Heart left ventricle (tissue), 16 donors: ENCODE results near the gene SCP2. TPM values are rescaled to one million over a fixed set of nuclear protein-coding genes. Genes with fewer than 3 reads are reported as not detected.
A peak's percentile ranks its signal among the peaks of the same experiment; 100 is the strongest.

Experiments used
- ATAC-seq, 4 donors: fragments of 200-7000 bp; cut with Tn5 transposase; one replicate each; pipeline ENCODE4 v1.9.1; 2020 to 2022; ENCODE audit warnings: moderate library complexity in 4 of 4, mild to moderate bottlenecking in 3 of 4, moderate number of reproducible peaks in 1 of 4
- DNase-seq, 5 donors: peaks; one replicate each; pipeline ENCODE4 v3.0.0-alpha.2; 2020
- H3K27ac ChIP-seq, 12 donors: fragments of 200-600 bp; sonication (generic) in 4 of 12; one replicate each; pipeline versions ENCODE4 v1.5.0 to v1.8.0; 2016 to 2022; ENCODE audit warnings: mild to moderate bottlenecking in 2 of 12
- H3K27me3 ChIP-seq, 9 donors: fragments of 200-600 bp; sonication (generic) in 2 of 9; one replicate each; pipeline versions ENCODE4 v1.5.1 to v1.8.0; 2016 to 2022; ENCODE audit warnings: mild to moderate bottlenecking in 3 of 9
- H3K36me3 ChIP-seq, 9 donors: fragments of 200-600 bp; sonication (generic) in 2 of 9; one replicate each; pipeline versions ENCODE4 v1.5.0 to v1.8.0; 2018 to 2022; ENCODE audit warnings: mild to moderate bottlenecking in 2 of 9
- H3K4me1 ChIP-seq, 12 donors: fragments of 200-600 bp; sonication (generic) in 4 of 12; one replicate each; pipeline versions ENCODE4 v1.5.0 to v1.8.0; 2016 to 2022; ENCODE audit warnings: mild to moderate bottlenecking in 3 of 12
- H3K4me3 ChIP-seq, 12 donors: fragments of 200-600 bp; sonication (generic) in 4 of 12; one replicate each; pipeline versions ENCODE4 v1.5.0 to v1.8.0; 2017 to 2022; ENCODE audit warnings: mild to moderate bottlenecking in 9 of 12, moderate library complexity in 4 of 12
- H3K9me3 ChIP-seq, 12 donors: fragments of 200-600 bp; sonication (generic) in 4 of 12; one replicate each; pipeline versions ENCODE4 v1.5.0 to v1.8.0; 2016 to 2022; ENCODE audit warnings: mild to moderate bottlenecking in 1 of 12
- POLR2A ChIP-seq, 2 donors: fragments of 450-650 bp; IDR thresholded peaks; one replicate each; pipeline ENCODE4 v1.6.1; 2017; ENCODE audit warnings: antibody characterized with exemption in 2 of 2, mild to moderate bottlenecking in 2 of 2, moderate library complexity in 2 of 2
- WGBS, 4 donors: extraction: QIAGEN DNeasy Blood & Tissue Kit in 2 of 4; methylation state at CpG; one replicate each; pipeline versions ENCODE4 v1.1.5 to v1.1.7; 2013 to 2018; 5-methylcytosine and 5-hydroxymethylcytosine counted together
- intact Hi-C, 10 donors: fragments of 100-400 bp; cut with DNase I; formaldehyde crosslinking; loops; one replicate each; pipeline versions ENCODE4 v1.11.1 to v1.14.2; 2022
- polyA plus RNA-seq, 2 donors: library from polyadenylated mRNA; stranded (reverse); fragments of 200-250 nt; gene quantifications; one replicate each; pipeline ENCODE4 v1.2.3, GENCODE V29; 2013
- total RNA-seq, 9 donors: library from RNA; depleted of rRNA in 2 of 9; stranded (reverse); fragments of >200 nt in 2 of 9; fragmentation: NEBNext Ultra II Directional in 3 of 9; extraction: Animal tissue kit (Norgen Biotek cat#: 25700) in 3 of 9; gene quantifications; one replicate each; pipeline versions ENCODE4 v1.1.0 to v1.2.4, GENCODE V29; 2016 to 2023
- TF ChIP-seq, protein P1 (sequence below), 12 donors: fragments of 200-600 bp; sonication (generic) in 4 of 12; IDR thresholded peaks; one replicate each; pipeline versions ENCODE4 v1.5.0 to v1.8.0; 2018 to 2022; ENCODE audit warnings: antibody characterized with exemption in 12 of 12, mild to moderate bottlenecking in 5 of 12
- donor health status: ischemic (EF 13 %, LVEDD 7.1; RV severe dilation, severe dysfunction).
- donor health status: healthy with polysubstance abuse.
- donor health status: DM: no; HTN: yes; CAD: no.
- donor health status: DM: no; HTN: no; CAD: no.
- donor health status: ischemic (EF 25% LVEDD 6.9; RV normal size, moderate dysfunction).
- donor health status: ischemic (EF 25% LVEDD 5.7; RV mildly dilated, moderate dysfunction).
- donor health status: healthy.
- donor health status: DM: yes; HTN: yes; CAD: no.
- donor health status: ischemic (EF 35%, LVEDD 5.7; RV mildly dilated, moderate dysfunction).
- donor health status: nonischemic (EF 11% LVEDD 7.7; RV severe dilation, severe dysfunction).
- donor health status: DM: yes; HTN: yes; CAD: no.
- donor health status: PGD.
- donor health status: ischemic (EF 29% LVEDD 5.4; RV normal size, mild dysfunction).
- donor health status: nonischemic (EF 23%, LVEDD 6.1; RV moderate dilation, normal function).

SCP2 gene
- total and polyA plus RNA-seq, 11 donors = 83.4 to 143 (median 132) TPM

DNA sequence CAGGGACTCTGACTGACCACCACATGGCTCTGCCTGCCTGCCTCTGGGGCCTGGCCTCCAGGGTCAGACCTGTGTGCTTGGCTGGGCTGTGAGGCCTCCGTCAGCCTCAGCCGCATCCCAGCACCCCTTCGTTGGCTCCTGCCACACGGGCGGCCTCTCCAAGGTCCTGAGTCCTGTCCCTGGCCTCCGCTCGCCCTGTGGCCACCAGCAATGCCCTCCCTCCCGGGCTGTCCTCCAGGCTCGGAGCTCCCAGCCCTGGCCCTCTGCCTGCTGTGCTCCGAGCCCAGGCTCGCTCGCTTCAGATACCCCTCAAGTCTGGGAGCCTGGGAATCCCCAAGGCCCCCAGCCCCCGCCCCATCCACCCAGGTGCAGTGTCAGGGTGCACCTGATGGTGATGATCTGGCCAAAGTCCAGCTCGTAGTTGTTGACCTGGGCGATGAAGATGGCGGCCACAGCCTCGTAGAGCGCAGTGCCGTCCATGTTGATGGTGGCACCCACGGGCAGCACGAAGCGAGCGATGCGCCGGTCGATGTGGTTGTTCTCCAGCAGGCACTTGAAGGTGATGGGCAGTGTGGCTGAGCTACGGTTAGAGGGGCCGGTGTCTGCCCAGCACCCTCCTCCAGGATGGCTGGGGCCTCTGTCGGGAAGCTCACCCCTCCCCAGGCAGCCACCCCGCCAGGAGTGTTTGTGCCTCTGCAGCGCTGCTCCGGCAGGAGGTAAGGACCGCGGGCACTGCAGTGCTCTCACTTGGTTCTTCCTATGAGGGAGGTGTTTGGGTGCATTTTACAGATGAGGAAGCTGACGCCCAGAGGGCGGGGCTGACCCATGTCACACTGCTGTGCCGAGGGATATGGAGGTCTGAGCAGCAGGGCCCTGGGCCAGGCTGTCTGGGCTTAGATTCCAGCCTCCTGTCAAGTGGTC, 163.4 kb downstream of the SCP2 start:
- Histone ChIP-seq H3K9me3 (no peaks in the 10 kb centered on the region), H3K27me3 (no peaks in the 10 kb centered on the region), H3K36me3 (no peaks in the 10 kb centered on the region), H3K4me1 (peaks cover 0 to 47% (median 17%) of the 10 kb centered on the region in 12 donors), H3K4me3 (peak overlapping the region in 7 of 12 donors; percentile 8 to 27 (median 15)), H3K27ac (peak overlapping the region in 7 of 12 donors; percentile 1 to 56 (median 38))
- no peak for TF ChIP-seq POLR2A (IDR thresholded peaks at IDR 0.05)
- TF ChIP-seq, protein P1, sequence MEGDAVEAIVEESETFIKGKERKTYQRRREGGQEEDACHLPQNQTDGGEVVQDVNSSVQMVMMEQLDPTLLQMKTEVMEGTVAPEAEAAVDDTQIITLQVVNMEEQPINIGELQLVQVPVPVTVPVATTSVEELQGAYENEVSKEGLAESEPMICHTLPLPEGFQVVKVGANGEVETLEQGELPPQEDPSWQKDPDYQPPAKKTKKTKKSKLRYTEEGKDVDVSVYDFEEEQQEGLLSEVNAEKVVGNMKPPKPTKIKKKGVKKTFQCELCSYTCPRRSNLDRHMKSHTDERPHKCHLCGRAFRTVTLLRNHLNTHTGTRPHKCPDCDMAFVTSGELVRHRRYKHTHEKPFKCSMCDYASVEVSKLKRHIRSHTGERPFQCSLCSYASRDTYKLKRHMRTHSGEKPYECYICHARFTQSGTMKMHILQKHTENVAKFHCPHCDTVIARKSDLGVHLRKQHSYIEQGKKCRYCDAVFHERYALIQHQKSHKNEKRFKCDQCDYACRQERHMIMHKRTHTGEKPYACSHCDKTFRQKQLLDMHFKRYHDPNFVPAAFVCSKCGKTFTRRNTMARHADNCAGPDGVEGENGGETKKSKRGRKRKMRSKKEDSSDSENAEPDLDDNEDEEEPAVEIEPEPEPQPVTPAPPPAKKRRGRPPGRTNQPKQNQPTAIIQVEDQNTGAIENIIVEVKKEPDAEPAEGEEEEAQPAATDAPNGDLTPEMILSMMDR (IDR thresholded peaks at IDR 0.05) = no peak
- WGBS, 4 donors = 84 to 91% (median 87%) methylated on average over 25 to 37 of the region's 37 CpGs
- DNase-seq (peak in 2 of 5 donors; percentile 42 to 70), ATAC-seq (peak in 3 of 4 donors; percentile 23 to 51 (median 27))
- intact Hi-C loops = loop anchor here in 1 of 10 donors (10.0 kb wide), 1 partner anchor 84 kb away; no protein-coding TSS in a partner anchor

DNA sequence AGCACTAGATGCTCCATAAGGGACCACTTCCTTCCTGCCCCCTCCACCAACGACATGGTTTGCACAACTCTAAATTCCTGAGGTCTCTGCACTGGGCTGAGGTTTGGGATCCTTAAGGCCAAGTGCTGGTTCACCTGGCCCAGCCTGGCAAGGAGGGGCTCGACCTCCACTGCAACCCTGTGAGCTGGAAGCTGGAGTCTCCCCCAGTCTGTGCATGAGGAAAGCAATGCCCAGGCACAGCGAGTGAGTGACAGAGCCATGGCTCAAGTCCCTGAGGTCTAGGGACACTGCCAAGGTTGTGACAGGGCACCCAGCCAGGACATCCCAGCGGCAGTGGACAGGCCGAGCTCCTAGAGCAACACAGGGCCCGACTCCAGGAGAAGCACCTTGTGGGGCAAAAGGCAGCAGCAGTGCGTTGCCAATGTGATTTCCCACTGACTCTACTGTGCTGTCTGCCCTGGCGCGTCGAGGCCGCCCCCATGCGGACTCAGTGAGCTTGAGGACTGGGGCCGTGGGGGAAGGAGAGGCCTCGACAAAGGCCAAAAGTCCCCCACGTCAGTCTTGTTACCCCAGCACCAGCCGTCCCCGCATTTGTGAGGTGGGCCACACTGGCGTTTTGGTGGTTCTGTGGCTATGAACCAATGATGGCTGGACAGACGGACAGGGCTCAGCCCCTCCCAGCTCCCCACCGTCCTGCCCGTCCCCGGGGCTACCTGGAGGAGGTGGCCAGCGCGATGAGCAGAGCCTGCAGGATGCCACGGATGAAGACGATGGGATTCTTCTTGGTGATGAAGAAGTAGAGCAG, 165.0 kb downstream of the SCP2 start:
- no peak for TF ChIP-seq POLR2A (IDR thresholded peaks at IDR 0.05)
- TF ChIP-seq, protein P1 (IDR thresholded peaks at IDR 0.05) = no peak
- Histone ChIP-seq H3K4me3 (no peak overlapping the region), H3K9me3 (no peaks in the 10 kb centered on the region), H3K27me3 (no peaks in the 10 kb centered on the region), H3K27ac (peak overlapping the region in 1 of 12 donors; percentile 34), H3K4me1 (peaks cover 0 to 37% (median 15%) of the 10 kb centered on the region in 12 donors), H3K36me3 (no peaks in the 10 kb centered on the region)
- DNase-seq = peak; percentile 67 to 88 (median 81)
- 70 to 79% (median 75%) methylated on average over 18 to 26 of the region's 26 CpGs for WGBS, 4 donors
- ATAC-seq = peak; percentile 75 to 85 (median 78)
- intact Hi-C loops = loop anchor here in 1 of 10 donors (10.0 kb wide), 1 partner anchor 83 kb away; no protein-coding TSS in a partner anchor

DNA sequence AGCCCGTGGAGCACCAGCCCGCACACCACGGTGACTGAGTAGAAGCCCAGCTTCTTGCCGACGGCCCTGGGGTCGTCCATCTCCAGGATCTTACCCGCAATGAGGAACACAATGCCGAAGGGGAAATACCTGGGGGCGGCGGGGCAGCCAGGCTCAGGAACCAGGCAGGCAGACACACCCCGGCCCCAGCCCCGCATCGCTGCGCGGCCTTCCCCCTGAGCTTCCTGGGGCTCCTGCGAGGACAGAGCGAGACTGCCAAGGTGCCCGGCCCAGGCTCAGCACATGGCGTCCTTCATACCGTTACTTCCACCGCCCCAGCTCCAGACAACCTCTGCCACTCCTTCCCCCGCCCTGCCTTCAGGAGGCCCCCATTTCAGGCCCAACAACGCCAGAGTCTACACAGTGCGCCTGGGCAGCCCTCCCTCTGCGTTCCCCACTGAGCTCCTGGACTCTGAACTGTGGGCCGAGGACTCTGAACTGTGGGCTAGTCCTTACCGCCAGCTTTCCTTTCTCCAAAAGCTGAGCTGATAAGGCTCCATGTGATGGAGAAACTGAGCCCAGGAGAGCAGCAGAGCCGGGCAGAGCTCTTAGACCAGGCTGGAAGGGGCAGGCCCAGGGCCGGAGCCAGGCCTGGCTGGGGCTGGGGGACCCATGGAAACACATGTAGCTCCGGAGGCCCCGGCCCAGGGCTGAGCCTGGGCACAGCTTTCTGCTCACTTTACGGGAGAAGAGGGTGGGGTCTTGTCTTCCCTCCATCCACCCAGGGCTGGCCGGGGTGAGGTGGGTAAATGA, 165.8 kb downstream of the SCP2 start:
- no peak for ATAC-seq
- no peak overlapping the region for H3K4me3 ChIP-seq
- intact Hi-C loops = loop anchor here in 1 of 10 donors (10.0 kb wide), 1 partner anchor 82 kb away; no protein-coding TSS in a partner anchor
- no peaks in the 10 kb centered on the region for H3K36me3 ChIP-seq
- H3K27ac ChIP-seq = no peak overlapping the region
- H3K4me1 ChIP-seq = peaks cover 0 to 30% (median 15%) of the 10 kb centered on the region in 12 donors
- no peaks in the 10 kb centered on the region for H3K9me3 ChIP-seq
- TF ChIP-seq, protein P1 (IDR thresholded peaks at IDR 0.05) = no peak
- no peak for TF ChIP-seq POLR2A (IDR thresholded peaks at IDR 0.05)
- WGBS, 4 donors = 91 to 94% (median 93%) methylated on average over 25 to 33 of the region's 33 CpGs
- DNase-seq = no peak
- no peaks in the 10 kb centered on the region for H3K27me3 ChIP-seq
